Measurements from ENCODE around the gene DIRAS3. TPM values are rescaled to one million over a fixed set of nuclear protein-coding genes. Genes with fewer than 3 reads are reported as not detected.
"Not testable (repeated sequence)": the region's sequence is repeated elsewhere in the genome, so short reads cannot be mapped to it uniquely, and the experiment has no call there.

DIRAS3 gene
- total RNA-seq, 1 donor: 0.43 TPM

GRCh38 chr1:68011657-68012375, 38.6 kb downstream of the DIRAS3 start:
- peak; percentile 33 for DNase-seq (ENCODE audit: low read depth)
- TF ChIP-seq CTCF (IDR thresholded peaks at IDR 0.05; ENCODE audit: insufficient read depth, low read depth, low read length): no peak
- H3K4me3 ChIP-seq (ENCODE audit: low read depth, low read length): no peak overlapping the region

GRCh38 chr1:68010543-68010942, 39.9 kb downstream of the DIRAS3 start:
- TF ChIP-seq CTCF (IDR thresholded peaks at IDR 0.05; ENCODE audit: insufficient read depth, low read depth, low read length): no peak
- DNase-seq (ENCODE audit: low read depth): no peak
- H3K4me3 ChIP-seq (ENCODE audit: low read depth, low read length): no peak overlapping the region

DNA sequence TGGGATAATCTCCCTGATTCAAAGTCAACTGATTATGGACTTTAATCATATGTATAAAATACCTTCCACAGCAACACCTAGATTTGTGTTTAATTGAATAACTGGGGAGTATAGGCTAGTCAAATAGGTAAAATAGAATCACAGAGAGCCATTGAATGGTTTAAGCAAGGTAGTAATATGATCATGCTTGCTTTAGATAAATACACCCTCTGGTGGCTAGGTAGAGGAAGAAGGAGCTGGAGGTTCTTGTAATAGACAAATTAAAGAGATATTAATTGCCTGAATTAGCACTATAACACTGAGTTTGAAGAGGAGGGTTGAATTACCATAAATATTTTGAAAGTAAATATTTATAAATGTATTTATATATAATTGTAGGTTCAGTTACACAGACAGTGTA, 40.3 kb downstream of the DIRAS3 start:
- TF ChIP-seq CTCF (IDR thresholded peaks at IDR 0.05; ENCODE audit: insufficient read depth, low read depth, low read length): peak; percentile 56
- H3K4me3 ChIP-seq (ENCODE audit: low read depth, low read length): no peak overlapping the region
- DNase-seq (ENCODE audit: low read depth): peak; percentile 52

- peak; percentile 64 for DNase-seq (ENCODE audit: low read depth)
Measured at GRCh38 chr1:68003626-68004025, 46.8 kb downstream of the DIRAS3 start.

GRCh38 chr1:68000191-68000590, 50.2 kb downstream of the DIRAS3 start:
- DNase-seq (ENCODE audit: low read depth): no peak
- no peak for TF ChIP-seq CTCF (IDR thresholded peaks at IDR 0.05; ENCODE audit: insufficient read depth, low read depth, low read length)
- no peak overlapping the region for H3K4me3 ChIP-seq (ENCODE audit: low read depth, low read length)

More at GRCh38 chr1:68003626-68004025, 46.8 kb downstream of the DIRAS3 start:
- H3K4me3 ChIP-seq (ENCODE audit: low read depth, low read length): not testable (repeated sequence)

- DNase-seq (ENCODE audit: low read depth): no peak
- TF ChIP-seq CTCF (IDR thresholded peaks at IDR 0.05; ENCODE audit: insufficient read depth, low read depth, low read length): no peak
- no peak overlapping the region for H3K4me3 ChIP-seq (ENCODE audit: low read depth, low read length)
Measured at GRCh38 chr1:67997746-67998145, 52.7 kb downstream of the DIRAS3 start.

Other genes starting within 250 kb of the DIRAS3 start
- gene GNG12, start 217.2 kb downstream of the DIRAS3 start, total RNA-seq: 151 and 201 TPM in 2 replicates
- 66.1 and 83.8 TPM in 2 replicates for gene WLS, start 181.9 kb upstream of the DIRAS3 start, total RNA-seq

Measured in fibroblast of villous mesenchyme (primary cell).